Subcutaneous abdominal adipose tissue (tissue), 5 donors: ENCODE measurements around the gene MTUS2.

Source experiments
- H3K27ac ChIP-seq: one replicate; pipeline ENCODE4 v1.7.0; 2013; ENCODE audit warnings: low read depth, mild to moderate bottlenecking, inconsistent platforms, low read length, moderate library complexity
- H3K27me3 ChIP-seq, 5 donors: one replicate each; pipeline ENCODE4 v1.7.0; 2013; ENCODE audit warnings: low read length in 5 of 5, inconsistent platforms in 1 of 5; ENCODE audit not compliant: control insufficient read depth in 5 of 5, insufficient read depth in 4 of 5
- H3K36me3 ChIP-seq, 5 donors: one replicate each; pipeline ENCODE4 v1.7.0; 2013; ENCODE audit warnings: low read length in 5 of 5; ENCODE audit not compliant: control insufficient read depth in 5 of 5, insufficient read depth in 5 of 5
- H3K4me1 ChIP-seq, 5 donors: one replicate each; pipeline ENCODE4 v1.7.0; 2013; ENCODE audit warnings: low read length in 5 of 5, mild to moderate bottlenecking in 3 of 5, moderate library complexity in 1 of 5; ENCODE audit not compliant: control insufficient read depth in 5 of 5, insufficient read depth in 5 of 5
- H3K4me3 ChIP-seq, 5 donors: one replicate each; pipeline ENCODE4 v1.7.0; 2013; ENCODE audit warnings: low read length in 5 of 5, low read depth in 1 of 5
- H3K9ac ChIP-seq, 5 donors: one replicate each; pipeline ENCODE4 v1.7.0; 2013; ENCODE audit warnings: low read length in 5 of 5, mild to moderate bottlenecking in 4 of 5, moderate library complexity in 3 of 5
- H3K9me3 ChIP-seq, 5 donors: one replicate each; pipeline ENCODE4 v1.7.0; 2013; ENCODE audit warnings: low read length in 5 of 5; ENCODE audit not compliant: control insufficient read depth in 5 of 5
- donor health status: healthy.
- donor health status: healthy.
- donor health status: healthy.
- donor health status: healthy.
- donor health status: healthy.

Gene MTUS2

GRCh38 chr13:29161676-29162075 lies 341.5 kb downstream of the MTUS2 start:
- H3K4me3 ChIP-seq = no peak overlapping the region
- H3K9ac ChIP-seq = no peak overlapping the region
- no peaks in the 10 kb centered on the region for H3K9me3 ChIP-seq
- H3K36me3 ChIP-seq = no peaks in the 10 kb centered on the region
- no peaks in the 10 kb centered on the region for H3K27me3 ChIP-seq
- no peak overlapping the region for H3K27ac ChIP-seq
- no peaks in the 10 kb centered on the region for H3K4me1 ChIP-seq

GRCh38 chr13:29162638-29163235 lies 342.6 kb downstream of the MTUS2 start:
- no peaks in the 10 kb centered on the region for H3K9me3 ChIP-seq
- H3K4me3 ChIP-seq = no peak overlapping the region
- H3K4me1 ChIP-seq = no peaks in the 10 kb centered on the region
- no peaks in the 10 kb centered on the region for H3K36me3 ChIP-seq
- no peak overlapping the region for H3K27ac ChIP-seq
- no peaks in the 10 kb centered on the region for H3K27me3 ChIP-seq
- no peak overlapping the region for H3K9ac ChIP-seq

GRCh38 chr13:29164116-29164515 lies 344.0 kb downstream of the MTUS2 start:
- Histone ChIP-seq H3K9me3 (no peaks in the 10 kb centered on the region), H3K4me1 (no peaks in the 10 kb centered on the region), H3K27me3 (no peaks in the 10 kb centered on the region), H3K27ac (no peak overlapping the region), H3K9ac (no peak overlapping the region), H3K36me3 (no peaks in the 10 kb centered on the region), H3K4me3 (no peak overlapping the region)

GRCh38 chr13:29165216-29165615 lies 345.1 kb downstream of the MTUS2 start:
- Histone ChIP-seq H3K4me3 (no peak overlapping the region), H3K4me1 (no peaks in the 10 kb centered on the region), H3K27ac (no peak overlapping the region), H3K27me3 (no peaks in the 10 kb centered on the region), H3K36me3 (no peaks in the 10 kb centered on the region), H3K9me3 (no peaks in the 10 kb centered on the region), H3K9ac (no peak overlapping the region)

- Histone ChIP-seq H3K4me1 (no peaks in the 10 kb centered on the region), H3K27me3 (peaks cover 0 to 1% (median 0%) of the 10 kb centered on the region in 5 donors), H3K9me3 (no peaks in the 10 kb centered on the region), H3K27ac (no peak overlapping the region), H3K4me3 (no peak overlapping the region), H3K9ac (no peak overlapping the region), H3K36me3 (no peaks in the 10 kb centered on the region)
Observed at GRCh38 chr13:29165840-29166239, 345.7 kb downstream of the MTUS2 start.

- H3K9ac ChIP-seq = no peak overlapping the region
- no peak overlapping the region for H3K4me3 ChIP-seq
- H3K27me3 ChIP-seq = peaks cover 0 to 2% (median 0%) of the 10 kb centered on the region in 5 donors
- H3K27ac ChIP-seq = no peak overlapping the region
- H3K36me3 ChIP-seq = no peaks in the 10 kb centered on the region
- no peaks in the 10 kb centered on the region for H3K4me1 ChIP-seq
- no peaks in the 10 kb centered on the region for H3K9me3 ChIP-seq
Observed at GRCh38 chr13:29170436-29171082, 350.4 kb downstream of the MTUS2 start.

GRCh38 chr13:29171244-29171643 lies 351.1 kb downstream of the MTUS2 start:
- Histone ChIP-seq H3K27ac (no peak overlapping the region), H3K36me3 (no peaks in the 10 kb centered on the region), H3K27me3 (peaks cover 0 to 2% (median 0%) of the 10 kb centered on the region in 5 donors), H3K4me3 (no peak overlapping the region), H3K9me3 (no peaks in the 10 kb centered on the region), H3K4me1 (no peaks in the 10 kb centered on the region), H3K9ac (no peak overlapping the region)

- H3K9me3 ChIP-seq = no peaks in the 10 kb centered on the region
- no peak overlapping the region for H3K9ac ChIP-seq
- peaks cover 0 to 2% (median 0%) of the 10 kb centered on the region in 5 donors for H3K27me3 ChIP-seq
- H3K27ac ChIP-seq = no peak overlapping the region
- no peak overlapping the region for H3K4me3 ChIP-seq
- no peaks in the 10 kb centered on the region for H3K4me1 ChIP-seq
- H3K36me3 ChIP-seq = no peaks in the 10 kb centered on the region
Observed at GRCh38 chr13:29174093-29174492, 354.0 kb downstream of the MTUS2 start.

GRCh38 chr13:29175250-29175873 lies 355.2 kb downstream of the MTUS2 start:
- Histone ChIP-seq H3K9ac (no peak overlapping the region), H3K4me1 (no peaks in the 10 kb centered on the region), H3K27me3 (peaks cover 0 to 2% (median 0%) of the 10 kb centered on the region in 5 donors), H3K4me3 (no peak overlapping the region), H3K27ac (no peak overlapping the region), H3K9me3 (no peaks in the 10 kb centered on the region), H3K36me3 (no peaks in the 10 kb centered on the region)

GRCh38 chr13:29180055-29180454 lies 359.9 kb downstream of the MTUS2 start:
- H3K36me3 ChIP-seq = no peaks in the 10 kb centered on the region
- no peaks in the 10 kb centered on the region for H3K4me1 ChIP-seq
- no peak overlapping the region for H3K27ac ChIP-seq
- H3K9me3 ChIP-seq = peaks cover 0 to 9% (median 8%) of the 10 kb centered on the region in 5 donors
- H3K9ac ChIP-seq = no peak overlapping the region
- H3K27me3 ChIP-seq = peaks cover 0 to 3% (median 0%) of the 10 kb centered on the region in 5 donors
- H3K4me3 ChIP-seq = no peak overlapping the region
